Stimulated activated effector memory CD8-positive, alpha-beta T cell treated with anti-CD3 and anti-CD28 coated beads, Interleukin-12 subunit alpha, Interleukin-12 subunit beta, amount 100 ng/mL, for 72 hours (primary cell): ENCODE data around the gene SRCAP.

Experiments
- ATAC-seq: fragments of 150-1000 bp; cut with Tn5 transposase; 2 replicates; pipeline ENCODE4 v1.10.0; 2021
- DNase-seq, 2 donors: peaks; one replicate each; pipeline ENCODE4 v3.0.0; 2021 to 2022; ENCODE audit warnings: low spot score in 2 of 2
- H3K27ac Mint-ChIP-seq: one replicate; pipeline ENCODE4 v1.8.0; 2022; ENCODE audit warnings: mild to moderate bottlenecking, mixed read lengths
- H3K36me3 Mint-ChIP-seq: one replicate; pipeline ENCODE4 v1.8.0; 2022; ENCODE audit warnings: mild to moderate bottlenecking, mixed read lengths
- H3K4me1 Mint-ChIP-seq: one replicate; pipeline ENCODE4 v1.8.0; 2022; ENCODE audit warnings: mixed read lengths
- H3K4me3 Mint-ChIP-seq: one replicate; pipeline ENCODE4 v1.8.0; 2022; ENCODE audit warnings: mild to moderate bottlenecking, mixed read lengths
- H3K9me3 Mint-ChIP-seq: one replicate; pipeline ENCODE4 v1.8.0; 2022; ENCODE audit warnings: mixed read lengths

Gene SRCAP

GRCh38 chr16:30775392-30776188, 76.6 kb downstream of the SRCAP start:
- peak; percentile 30 to 75 for DNase-seq
- Mint-ChIP-seq H3K27ac (peak overlapping the region; percentile 66), H3K9me3 (no peaks in the 10 kb centered on the region), H3K36me3 (peaks cover 42% of the 10 kb centered on the region), H3K4me1 (peaks cover 43% of the 10 kb centered on the region), H3K4me3 (peak overlapping the region; percentile 78)
- peak; percentile 77 for ATAC-seq

GRCh38 chr16:30777591-30778297, 78.8 kb downstream of the SRCAP start:
- ATAC-seq (no peak), DNase-seq (no peak)
- Mint-ChIP-seq H3K4me1 (peaks cover 32% of the 10 kb centered on the region), H3K9me3 (no peaks in the 10 kb centered on the region), H3K36me3 (peaks cover 28% of the 10 kb centered on the region), H3K4me3 (peak overlapping the region; percentile 78), H3K27ac (peak overlapping the region; percentile 66)

- no peaks in the 10 kb centered on the region for H3K9me3 Mint-ChIP-seq
- no peak overlapping the region for H3K4me3 Mint-ChIP-seq
- H3K27ac Mint-ChIP-seq = peak overlapping the region; percentile 69
- no peak for DNase-seq
- ATAC-seq = no peak
- peaks cover 25% of the 10 kb centered on the region for H3K4me1 Mint-ChIP-seq
- H3K36me3 Mint-ChIP-seq = peaks cover 19% of the 10 kb centered on the region
Observed at GRCh38 chr16:30778549-30779244, 79.7 kb downstream of the SRCAP start.

- DNase-seq (no peak), ATAC-seq (no peak)
- Mint-ChIP-seq H3K4me1 (peaks cover 21% of the 10 kb centered on the region), H3K27ac (no peak overlapping the region), H3K36me3 (peaks cover 13% of the 10 kb centered on the region), H3K9me3 (no peaks in the 10 kb centered on the region), H3K4me3 (no peak overlapping the region)
Observed at GRCh38 chr16:30779596-30779995, 80.6 kb downstream of the SRCAP start.

GRCh38 chr16:30780021-30780420, 81.0 kb downstream of the SRCAP start:
- H3K36me3 Mint-ChIP-seq = peaks cover 13% of the 10 kb centered on the region
- H3K4me3 Mint-ChIP-seq = no peak overlapping the region
- no peaks in the 10 kb centered on the region for H3K9me3 Mint-ChIP-seq
- DNase-seq = no peak
- H3K27ac Mint-ChIP-seq = no peak overlapping the region
- peaks cover 20% of the 10 kb centered on the region for H3K4me1 Mint-ChIP-seq
- no peak for ATAC-seq

GRCh38 chr16:30780549-30780948, 81.6 kb downstream of the SRCAP start:
- ATAC-seq (no peak), DNase-seq (no peak)
- Mint-ChIP-seq H3K4me3 (no peak overlapping the region), H3K36me3 (peaks cover 13% of the 10 kb centered on the region), H3K9me3 (no peaks in the 10 kb centered on the region), H3K4me1 (peaks cover 18% of the 10 kb centered on the region), H3K27ac (peak overlapping the region; percentile 81)

GRCh38 chr16:30782486-30783279, 83.7 kb downstream of the SRCAP start:
- DNase-seq (no peak), ATAC-seq (no peak)
- Mint-ChIP-seq H3K36me3 (peaks cover 8% of the 10 kb centered on the region), H3K27ac (no peak overlapping the region), H3K4me3 (no peak overlapping the region), H3K4me1 (peaks cover 7% of the 10 kb centered on the region), H3K9me3 (no peaks in the 10 kb centered on the region)

- ATAC-seq = no peak
- H3K36me3 Mint-ChIP-seq = peaks cover 8% of the 10 kb centered on the region
- peaks cover 7% of the 10 kb centered on the region for H3K4me1 Mint-ChIP-seq
- no peak for DNase-seq
- H3K4me3 Mint-ChIP-seq = no peak overlapping the region
- H3K27ac Mint-ChIP-seq = no peak overlapping the region
- no peaks in the 10 kb centered on the region for H3K9me3 Mint-ChIP-seq
Observed at GRCh38 chr16:30783280-30784109, 84.5 kb downstream of the SRCAP start.

DNA sequence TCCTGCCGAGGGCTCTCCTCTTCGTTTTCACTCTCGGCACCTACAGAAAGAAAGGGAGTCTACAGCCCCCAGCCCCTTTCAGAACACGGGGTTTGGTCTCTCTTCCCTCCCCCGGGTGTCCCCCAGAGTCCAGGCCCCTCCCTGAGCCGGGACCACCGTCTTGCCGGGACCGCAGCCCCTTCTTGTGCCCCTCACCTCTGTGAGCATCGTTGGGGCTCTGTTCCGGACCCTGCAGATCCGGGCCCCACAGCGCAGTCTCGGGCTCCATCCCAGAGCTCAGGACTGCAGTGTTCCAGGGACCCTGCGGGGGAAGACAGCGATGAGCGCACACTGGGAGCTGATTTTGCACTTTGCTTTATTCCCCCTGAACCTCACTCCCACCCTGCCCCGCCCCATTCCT, 85.2 kb downstream of the SRCAP start:
- H3K4me1 Mint-ChIP-seq = peaks cover 7% of the 10 kb centered on the region

GRCh38 chr16:30785126-30786106, 86.4 kb downstream of the SRCAP start:
- Mint-ChIP-seq H3K4me3 (peak overlapping the region; percentile 84), H3K36me3 (peaks cover 8% of the 10 kb centered on the region), H3K4me1 (peaks cover 7% of the 10 kb centered on the region), H3K27ac (peak overlapping the region; percentile 68), H3K9me3 (no peaks in the 10 kb centered on the region)
- ATAC-seq = no peak
- DNase-seq = no peak

More for the DNA sequence above, 85.2 kb downstream of the SRCAP start:
- H3K27ac Mint-ChIP-seq = no peak overlapping the region
- H3K36me3 Mint-ChIP-seq = peaks cover 8% of the 10 kb centered on the region
- H3K9me3 Mint-ChIP-seq = no peaks in the 10 kb centered on the region
- ATAC-seq = no peak
- no peak for DNase-seq
- no peak overlapping the region for H3K4me3 Mint-ChIP-seq

DNA sequence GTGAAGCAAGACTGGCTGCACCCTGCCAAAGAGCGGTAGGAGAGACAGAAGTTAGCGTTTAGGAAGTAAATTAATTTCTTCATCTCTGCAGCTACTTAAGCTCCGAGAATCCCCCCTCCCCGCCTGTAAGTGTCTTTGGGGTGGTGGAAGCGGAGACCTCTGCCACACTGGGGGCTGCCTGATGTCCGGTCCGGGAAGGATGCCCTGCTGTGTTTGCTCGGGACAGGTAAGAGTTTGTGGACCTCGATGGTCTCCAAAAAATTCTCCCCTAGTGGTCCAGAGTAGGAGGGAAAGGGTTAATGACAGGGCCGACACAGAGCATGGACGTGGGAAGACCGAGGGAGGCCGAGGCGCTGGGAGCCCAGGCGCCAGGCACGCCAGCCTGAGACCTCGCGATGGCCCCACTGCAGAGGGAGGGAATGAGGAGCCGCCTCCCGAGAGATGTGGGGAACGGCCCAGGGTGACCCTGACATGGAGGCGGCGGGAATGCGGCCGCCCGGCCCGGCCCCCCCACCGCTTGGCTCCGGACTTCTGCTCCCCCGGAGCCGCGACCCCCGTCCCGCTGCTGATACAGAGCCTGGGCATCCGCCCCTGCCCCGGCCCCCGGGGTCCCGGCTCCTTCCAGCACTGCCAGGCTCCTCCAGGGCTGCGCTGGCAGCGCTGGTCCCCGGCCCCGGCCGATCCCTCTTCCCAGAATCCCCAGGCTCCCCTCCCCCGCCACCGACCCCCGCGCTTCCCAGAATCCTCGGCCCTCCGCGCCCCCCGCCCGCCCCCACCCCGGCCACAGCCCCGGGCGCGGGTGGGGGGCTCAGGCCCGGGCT, 87.4 kb downstream of the SRCAP start:
- Mint-ChIP-seq H3K9me3 (no peaks in the 10 kb centered on the region), H3K4me3 (peak overlapping the region; percentile 84), H3K4me1 (peaks cover 7% of the 10 kb centered on the region), H3K36me3 (peaks cover 2% of the 10 kb centered on the region), H3K27ac (peak overlapping the region; percentile 94)
- DNase-seq (no peak), ATAC-seq (peak; percentile 53)

- no peaks in the 10 kb centered on the region for H3K36me3 Mint-ChIP-seq
- DNase-seq = no peak
- H3K9me3 Mint-ChIP-seq = no peaks in the 10 kb centered on the region
- peak; percentile 63 for ATAC-seq
- peak within 1 kb of the TSS; percentile 84 for H3K4me3 Mint-ChIP-seq
- H3K4me1 Mint-ChIP-seq = peaks cover 7% of the 10 kb centered on the region
- peak within 1 kb of the TSS; percentile 94 for H3K27ac Mint-ChIP-seq
Observed at GRCh38 chr16:30786936-30787612, 88.1 kb downstream of the SRCAP start, which contains the start of gene ZNF629. ZNF629 (minus strand) TSS chr16:30787205; CDS start chr16:30784482, 2,723 bp downstream.
